ENCODE measurements around the gene FBLN1.

Gene FBLN1

DNA sequence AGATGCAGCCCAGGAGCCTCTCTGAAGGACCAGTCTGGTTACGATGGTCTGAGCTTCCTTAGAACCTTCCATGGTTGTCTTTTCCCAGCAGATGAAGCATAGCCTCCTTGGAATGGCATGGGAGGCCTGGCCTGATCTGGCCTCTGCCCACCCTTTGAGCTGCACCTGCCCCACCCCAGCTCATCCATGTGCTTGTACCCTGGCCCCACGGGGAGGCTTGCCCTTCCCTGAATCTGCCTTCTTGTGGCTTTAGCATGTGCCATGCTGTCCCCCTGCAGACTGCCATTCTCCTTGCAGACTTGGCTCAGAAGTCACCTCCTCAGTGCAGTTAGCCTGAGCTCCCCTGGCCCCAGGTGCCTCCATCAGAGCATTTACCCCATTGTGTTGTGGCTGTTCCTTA is 62.5 kb downstream of the FBLN1 start (continued):
- TF ChIP-seq ZNF610 (tag by site-specific recombination; IDR thresholded peaks at IDR 0.05; ENCODE audit: borderline replicate concordance), result no peak

DNA sequence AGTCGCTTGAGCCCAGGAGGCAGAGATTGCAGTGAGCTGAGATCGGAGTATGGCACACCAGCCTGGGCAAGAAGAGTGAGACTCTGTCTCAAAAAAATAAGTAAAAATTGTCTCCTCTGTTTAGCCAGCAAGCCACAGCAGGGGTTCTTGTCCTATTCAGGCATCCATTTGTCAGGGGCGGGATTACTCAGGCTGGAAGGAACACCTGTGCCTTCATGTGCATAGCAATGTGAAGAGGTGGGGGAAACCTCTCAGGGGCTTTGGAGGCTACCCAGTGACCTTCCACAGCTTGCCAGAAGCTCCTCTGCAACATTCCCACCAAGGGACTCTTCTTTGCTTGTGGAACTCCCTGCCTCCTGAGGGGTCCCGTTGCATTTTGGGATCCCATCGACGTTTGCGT is 63.3 kb downstream of the FBLN1 start:
- H3K27ac ChIP-seq (ENCODE audit: extremely low read depth, low read depth, low read length), result no peak overlapping the region
- POLR2A ChIA-PET, result interaction anchor here (0.6 kb wide), 1 partner anchor 83 kb away, joined by 6 read pairs; no protein-coding TSS in a partner anchor
- CTCF ChIA-PET, result interaction anchor here (0.6 to 5.4 kb wide), 4 partner anchors 11 to 692 kb away, joined by 3 to 21 read pairs (median 5); no protein-coding TSS in a partner anchor
- H3K4me1 ChIP-seq (ENCODE audit: control insufficient read depth, insufficient read depth, low read length), result no peaks in the 10 kb centered on the region
- no peak overlapping the region for H3K4me3 ChIP-seq (ENCODE audit: low read depth, low read length)
- H3K9me3 ChIP-seq (ENCODE audit: control insufficient read depth, insufficient read depth, low read depth, low read length), result no peaks in the 10 kb centered on the region
- TF ChIP-seq ZNF404 (tag by site-specific recombination; IDR thresholded peaks at IDR 0.05) (no peak), SCRT1 (tag by site-specific recombination; IDR thresholded peaks at IDR 0.05; ENCODE audit: borderline replicate concordance) (no peak), KLF16 (tag by site-specific recombination; IDR thresholded peaks at IDR 0.05) (no peak), ZNF146 (tag by site-specific recombination; IDR thresholded peaks at IDR 0.05) (no peak), FEZF1 (tag by site-specific recombination; IDR thresholded peaks at IDR 0.05) (no peak), OVOL3 (tag by site-specific recombination; IDR thresholded peaks at IDR 0.05) (no peak), ZNF214 (tag by site-specific recombination; IDR thresholded peaks at IDR 0.05; ENCODE audit: borderline replicate concordance) (no peak), ZBTB20 (tag by site-specific recombination; IDR thresholded peaks at IDR 0.05) (no peak), ZNF184 (tag by site-specific recombination; IDR thresholded peaks at IDR 0.05) (no peak), ZNF211 (tag by site-specific recombination; IDR thresholded peaks at IDR 0.05; ENCODE audit: low read depth) (no peak), ZNF274 (IDR thresholded peaks at IDR 0.05; ENCODE audit: low read length) (no peak), ZNF274 (tag by site-specific recombination; IDR thresholded peaks at IDR 0.05; ENCODE audit: borderline replicate concordance) (no peak), ZNF350 (tag by site-specific recombination; IDR thresholded peaks at IDR 0.05) (no peak), BCL11B (tag by site-specific recombination; IDR thresholded peaks at IDR 0.05; ENCODE audit: low read depth) (no peak), ZNF785 (tag by site-specific recombination; IDR thresholded peaks at IDR 0.05) (no peak), MZF1 (tag by site-specific recombination; IDR thresholded peaks at IDR 0.05; ENCODE audit: borderline replicate concordance) (no peak), ZNF837 (tag by site-specific recombination; IDR thresholded peaks at IDR 0.05) (no peak), ZNF707 (tag by site-specific recombination; IDR thresholded peaks at IDR 0.05) (no peak)
- TF ChIP-seq, protein P1, sequence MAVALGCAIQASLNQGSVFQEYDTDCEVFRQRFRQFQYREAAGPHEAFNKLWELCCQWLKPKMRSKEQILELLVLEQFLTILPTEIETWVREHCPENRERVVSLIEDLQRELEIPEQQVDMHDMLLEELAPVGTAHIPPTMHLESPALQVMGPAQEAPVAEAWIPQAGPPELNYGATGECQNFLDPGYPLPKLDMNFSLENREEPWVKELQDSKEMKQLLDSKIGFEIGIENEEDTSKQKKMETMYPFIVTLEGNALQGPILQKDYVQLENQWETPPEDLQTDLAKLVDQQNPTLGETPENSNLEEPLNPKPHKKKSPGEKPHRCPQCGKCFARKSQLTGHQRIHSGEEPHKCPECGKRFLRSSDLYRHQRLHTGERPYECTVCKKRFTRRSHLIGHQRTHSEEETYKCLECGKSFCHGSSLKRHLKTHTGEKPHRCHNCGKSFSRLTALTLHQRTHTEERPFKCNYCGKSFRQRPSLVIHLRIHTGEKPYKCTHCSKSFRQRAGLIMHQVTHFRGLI (tag by site-specific recombination; IDR thresholded peaks at IDR 0.05), result no peak
- TF ChIP-seq, protein P2, sequence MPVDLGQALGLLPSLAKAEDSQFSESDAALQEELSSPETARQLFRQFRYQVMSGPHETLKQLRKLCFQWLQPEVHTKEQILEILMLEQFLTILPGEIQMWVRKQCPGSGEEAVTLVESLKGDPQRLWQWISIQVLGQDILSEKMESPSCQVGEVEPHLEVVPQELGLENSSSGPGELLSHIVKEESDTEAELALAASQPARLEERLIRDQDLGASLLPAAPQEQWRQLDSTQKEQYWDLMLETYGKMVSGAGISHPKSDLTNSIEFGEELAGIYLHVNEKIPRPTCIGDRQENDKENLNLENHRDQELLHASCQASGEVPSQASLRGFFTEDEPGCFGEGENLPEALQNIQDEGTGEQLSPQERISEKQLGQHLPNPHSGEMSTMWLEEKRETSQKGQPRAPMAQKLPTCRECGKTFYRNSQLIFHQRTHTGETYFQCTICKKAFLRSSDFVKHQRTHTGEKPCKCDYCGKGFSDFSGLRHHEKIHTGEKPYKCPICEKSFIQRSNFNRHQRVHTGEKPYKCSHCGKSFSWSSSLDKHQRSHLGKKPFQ (tag by site-specific recombination; IDR thresholded peaks at IDR 0.05), result no peak
- TF ChIP-seq, protein P3, sequence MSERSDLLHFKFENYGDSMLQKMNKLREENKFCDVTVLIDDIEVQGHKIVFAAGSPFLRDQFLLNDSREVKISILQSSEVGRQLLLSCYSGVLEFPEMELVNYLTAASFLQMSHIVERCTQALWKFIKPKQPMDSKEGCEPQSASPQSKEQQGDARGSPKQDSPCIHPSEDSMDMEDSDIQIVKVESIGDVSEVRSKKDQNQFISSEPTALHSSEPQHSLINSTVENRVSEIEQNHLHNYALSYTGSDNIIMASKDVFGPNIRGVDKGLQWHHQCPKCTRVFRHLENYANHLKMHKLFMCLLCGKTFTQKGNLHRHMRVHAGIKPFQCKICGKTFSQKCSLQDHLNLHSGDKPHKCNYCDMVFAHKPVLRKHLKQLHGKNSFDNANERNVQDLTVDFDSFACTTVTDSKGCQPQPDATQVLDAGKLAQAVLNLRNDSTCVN (tag by site-specific recombination; optimal IDR thresholded peaks at IDR 0.05), result no peak
- H3K36me3 ChIP-seq (ENCODE audit: control insufficient read depth in 2 of 2, insufficient read depth in 1 of 2, low read length in 2 of 2), result peaks cover 0 to 27% of the 10 kb centered on the region in 2 experiments; a peak in 1 of 3 replicates

Measured in HEK293 (cell line).